Psoas muscle (tissue), 8 donors: ENCODE measurements around the gene SUCLG1. TPM values are rescaled to one million over a fixed set of nuclear protein-coding genes. Genes with fewer than 3 reads are reported as not detected.

Experiments used
- ATAC-seq, 4 donors: fragments of 200-7000 bp; cut with Tn5 transposase; one replicate each; pipeline ENCODE4 v1.9.1; 2020; ENCODE audit warnings: moderate library complexity in 3 of 4, mild to moderate bottlenecking in 2 of 4
- DNase-seq, 2 donors: peaks; one replicate each; pipeline ENCODE4 v3.0.0-alpha.2; 2020
- H3K27ac ChIP-seq: fragments of 200-600 bp; one replicate; pipeline ENCODE4 v1.8.0; 2022
- H3K27me3 ChIP-seq, 3 donors: fragments of 200-600 bp in 1 of 3; one replicate each; pipeline versions ENCODE4 v1.6.1 to v1.8.0; 2013 to 2022; ENCODE audit warnings: low read length in 2 of 3, mild to moderate bottlenecking in 2 of 3, moderate library complexity in 1 of 3; ENCODE audit not compliant: insufficient read depth in 3 of 3
- H3K36me3 ChIP-seq, 2 donors: fragments of 200-600 bp in 1 of 2; one replicate each; pipeline versions ENCODE4 v1.6.1 to v1.8.0; 2013 to 2022; ENCODE audit warnings: low read depth in 1 of 2, mild to moderate bottlenecking in 1 of 2, moderate library complexity in 1 of 2; ENCODE audit not compliant: insufficient read depth in 1 of 2
- H3K4me1 ChIP-seq: fragments of 200-600 bp; one replicate; pipeline ENCODE4 v1.8.0; 2022
- H3K4me3 ChIP-seq: fragments of 200-600 bp; one replicate; pipeline ENCODE4 v1.8.0; 2022; ENCODE audit warnings: mild to moderate bottlenecking
- H3K9me3 ChIP-seq: fragments of 200-600 bp; one replicate; pipeline ENCODE4 v1.8.0; 2022
- CTCF ChIP-seq: fragments of 200-600 bp; IDR thresholded peaks from one replicate; pipeline ENCODE4 v1.8.0; 2022; ENCODE audit warnings: antibody characterized with exemption
- WGBS, 3 donors: extraction: QIAGEN DNeasy Blood & Tissue Kit; methylation state at CpG; one replicate each; pipeline versions ENCODE4 v1.1.6 to v1.1.7; 2013; 5-methylcytosine and 5-hydroxymethylcytosine counted together
- intact Hi-C, 2 donors: fragments of 100-400 bp; cut with DNase I; formaldehyde crosslinking; loops; one replicate each; pipeline versions ENCODE4 v1.11.0 to v1.14.2; 2022
- polyA plus RNA-seq, 3 donors: library from polyadenylated mRNA; stranded (reverse); fragments of 200-250 nt; gene quantifications; one replicate each; pipeline ENCODE4 v1.2.3, GENCODE V29; 2013
- total RNA-seq, 4 donors: library from RNA; stranded (reverse); fragmentation: NEBNext Ultra II Directional in 2 of 4; extraction: Animal tissue kit (Norgen Biotek cat#: 25700) in 2 of 4; gene quantifications; one replicate each; pipeline versions ENCODE4 v1.2.1 to v1.2.4, GENCODE V29; 2021 to 2023
- donor health status: healthy with polysubstance abuse.
- donor health status: DM: no; HTN: no; CAD: no; lungs with moderate emphysema.
- donor health status: Bipolar disorder and iron deficiency.
- donor health status: healthy.
- donor health status: DM: yes; HTN: yes; CAD: no.
- donor health status: DM: no; HTN: no; CAD: no.
- donor health status: DM: no; HTN: no; CAD: no.
- donor health status: DM: yes; HTN: yes; CAD: no.

SUCLG1 gene
- total and polyA plus RNA-seq, 7 donors, result 112 to 184 (median 164) TPM

DNA sequence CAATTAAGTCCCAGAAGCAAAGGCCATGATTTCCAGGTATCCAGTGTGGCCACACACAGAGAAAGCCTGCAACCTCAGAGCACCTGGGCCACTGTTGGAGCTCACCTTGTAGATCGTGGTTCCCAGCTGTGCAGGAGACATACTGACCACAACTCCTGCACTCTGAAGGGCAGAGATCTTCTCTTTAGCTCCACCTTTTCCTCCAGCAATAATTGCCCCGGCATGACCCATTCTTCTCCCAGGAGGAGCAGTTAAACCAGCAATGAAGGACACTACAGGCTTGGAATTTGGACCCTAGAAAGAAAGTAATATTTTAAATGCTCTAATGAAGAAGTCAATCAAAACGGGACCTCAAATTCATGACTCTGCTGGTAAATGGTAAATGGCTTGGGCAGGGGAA is 33.8 kb downstream of the SUCLG1 start:
- TF ChIP-seq CTCF, result no peak
- intact Hi-C loops, result no loop called here
- H3K9me3 ChIP-seq, result no peaks in the 10 kb centered on the region
- no peaks in the 10 kb centered on the region for H3K4me1 ChIP-seq
- no peak overlapping the region for H3K4me3 ChIP-seq
- H3K27ac ChIP-seq, result no peak overlapping the region
- H3K27me3 ChIP-seq, result no peaks in the 10 kb centered on the region
- no peak for ATAC-seq
- WGBS, 3 donors, result 84 to 91% (median 87%) methylated on average over 3 of the region's 3 CpGs
- H3K36me3 ChIP-seq, result peaks cover 6 to 79% of the 10 kb centered on the region in 2 donors
- no peak for DNase-seq

GRCh38 chr2:84424152-84424551 is 34.9 kb downstream of the SUCLG1 start:
- H3K27me3 ChIP-seq, result no peaks in the 10 kb centered on the region
- TF ChIP-seq CTCF, result peak; percentile 30
- H3K36me3 ChIP-seq, result peaks cover 6 to 67% of the 10 kb centered on the region in 2 donors
- H3K4me1 ChIP-seq, result no peaks in the 10 kb centered on the region
- H3K27ac ChIP-seq, result no peak overlapping the region
- H3K4me3 ChIP-seq, result no peak overlapping the region
- intact Hi-C loops, result no loop called here
- H3K9me3 ChIP-seq, result no peaks in the 10 kb centered on the region
- ATAC-seq (no peak), DNase-seq (no peak)

DNA sequence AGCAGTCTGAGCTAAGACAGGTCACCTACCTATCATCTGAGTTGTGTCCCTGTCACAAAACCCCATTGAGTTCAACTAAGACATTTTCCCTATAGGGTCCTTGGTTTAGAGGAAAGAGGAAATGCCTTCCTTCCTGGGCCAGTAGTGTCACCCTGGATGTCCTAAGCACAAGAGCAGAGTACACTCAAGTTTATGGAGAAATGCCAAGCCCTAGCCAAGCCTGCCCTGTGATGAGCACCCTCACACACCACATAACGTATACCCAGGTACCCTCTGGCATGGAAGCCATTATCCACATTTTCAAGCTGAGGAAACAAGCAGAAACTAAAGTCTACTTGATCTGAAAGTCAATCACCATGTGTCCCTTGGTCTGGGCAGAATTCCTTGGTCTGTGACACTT is 37.3 kb downstream of the SUCLG1 start:
- Histone ChIP-seq H3K36me3 (peaks cover 6 to 44% of the 10 kb centered on the region in 2 donors), H3K9me3 (no peaks in the 10 kb centered on the region), H3K27me3 (no peaks in the 10 kb centered on the region), H3K4me3 (no peak overlapping the region), H3K4me1 (no peaks in the 10 kb centered on the region), H3K27ac (no peak overlapping the region)
- no peak for DNase-seq
- intact Hi-C loops, result no loop called here
- TF ChIP-seq CTCF, result no peak
- peak in 2 of 4 donors; percentile 17 to 48 for ATAC-seq
- 88 to 94% (median 88%) methylated on average over 1 of the region's 1 CpG for WGBS, 3 donors

DNA sequence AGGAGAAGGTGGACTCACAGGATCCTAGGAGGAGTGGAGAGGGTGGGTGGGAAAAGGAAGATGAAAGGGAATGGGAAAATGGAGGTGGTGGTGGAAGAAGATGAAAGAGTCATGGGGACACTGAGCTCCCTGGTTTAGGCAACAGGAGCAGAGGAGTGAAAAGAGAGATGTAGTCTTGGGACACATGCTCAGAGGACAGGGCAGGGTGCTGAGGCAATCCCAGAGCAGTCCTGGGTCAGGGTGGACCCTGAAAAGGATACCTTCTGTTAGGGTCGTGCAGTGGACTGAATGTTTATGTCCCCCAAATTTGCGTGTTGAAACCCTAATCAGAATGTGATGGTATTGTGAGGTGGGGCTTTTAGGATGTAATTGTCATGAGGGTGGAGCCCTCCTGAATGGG is 37.9 kb downstream of the SUCLG1 start:
- ATAC-seq (no peak), DNase-seq (no peak)
- Histone ChIP-seq H3K4me1 (no peaks in the 10 kb centered on the region), H3K27me3 (no peaks in the 10 kb centered on the region), H3K36me3 (peaks cover 6 to 38% of the 10 kb centered on the region in 2 donors), H3K9me3 (no peaks in the 10 kb centered on the region), H3K4me3 (no peak overlapping the region), H3K27ac (no peak overlapping the region)
- intact Hi-C loops, result no loop called here
- TF ChIP-seq CTCF, result no peak
- 78 to 91% (median 85%) methylated on average over 2 of the region's 2 CpGs for whole genome bisulfite sequencing, 3 donors

- DNase-seq, result no peak
- Histone ChIP-seq H3K27ac (no peak overlapping the region), H3K27me3 (no peaks in the 10 kb centered on the region), H3K36me3 (peaks cover 2 to 3% of the 10 kb centered on the region in 2 donors), H3K9me3 (no peaks in the 10 kb centered on the region), H3K4me3 (no peak overlapping the region), H3K4me1 (no peaks in the 10 kb centered on the region)
- TF ChIP-seq CTCF, result no peak
- intact Hi-C loops, result no loop called here
- 71 to 77% (median 73%) methylated on average over 4 of the region's 4 CpGs for WGBS, 3 donors
- no peak for ATAC-seq
Observed at GRCh38 chr2:84417453-84418145, 41.5 kb downstream of the SUCLG1 start.
